GM19468 (cell line): ENCODE data around the gene IFT81.
"Not testable (repeated sequence)": the region's sequence is repeated elsewhere in the genome, so short reads cannot be mapped to it uniquely, and the experiment has no call there.

ENCODE experiments used
- ATAC-seq: cut with Tn5 transposase; IDR thresholded peaks from one replicate; pipeline ENCODE4 v1.9.1; 2021; ENCODE audit warnings: mild to moderate bottlenecking, moderate library complexity, moderate number of reproducible peaks; ENCODE audit not compliant: unreplicated experiment; ENCODE audit errors: extremely low read depth

IFT81 gene

GRCh38 chr12:110107369-110108281 is 16.5 kb upstream of the IFT81 start:
- no peak for ATAC-seq

- no peak for ATAC-seq
These were observed 15.7 kb upstream of the IFT81 start for GRCh38 chr12:110108309-110109036.

- no peak for ATAC-seq
These were observed 14.9 kb upstream of the IFT81 start for GRCh38 chr12:110109037-110109836.

GRCh38 chr12:110109837-110110535 is 14.2 kb upstream of the IFT81 start:
- no peak for ATAC-seq

GRCh38 chr12:110111476-110112334 is 12.5 kb upstream of the IFT81 start:
- no peak for ATAC-seq

GRCh38 chr12:110112335-110112660 is 11.9 kb upstream of the IFT81 start:
- ATAC-seq: no peak

- no peak for ATAC-seq
These were observed 9.6 kb upstream of the IFT81 start for GRCh38 chr12:110114528-110114937.

GRCh38 chr12:110115675-110116074 is 8.5 kb upstream of the IFT81 start:
- no peak for ATAC-seq

GRCh38 chr12:110116623-110117022 is 7.5 kb upstream of the IFT81 start:
- ATAC-seq: no peak

GRCh38 chr12:110117210-110117609 is 6.9 kb upstream of the IFT81 start:
- not testable (repeated sequence) for ATAC-seq

GRCh38 chr12:110117956-110118685 is 6.0 kb upstream of the IFT81 start:
- no peak for ATAC-seq

- ATAC-seq: no peak
These were observed 1.2 kb upstream of the IFT81 start for GRCh38 chr12:110122929-110123328.

- ATAC-seq: no peak
These were observed 263 bp upstream of the IFT81 start for GRCh38 chr12:110123919-110124268.

GRCh38 chr12:110126557-110126956 is 2.4 kb downstream of the IFT81 start:
- no peak for ATAC-seq

- no peak for ATAC-seq
These were observed 10.7 kb downstream of the IFT81 start for GRCh38 chr12:110134691-110135411.

GRCh38 chr12:110135806-110136205 is 11.6 kb downstream of the IFT81 start:
- no peak for ATAC-seq

GRCh38 chr12:110137786-110138185 is 13.6 kb downstream of the IFT81 start:
- ATAC-seq: no peak

GRCh38 chr12:110141389-110141788 is 17.2 kb downstream of the IFT81 start:
- no peak for ATAC-seq
